Gastroesophageal sphincter (tissue), 4 donors: ENCODE results near the gene UNG. TPM values are rescaled to one million over a fixed set of nuclear protein-coding genes. Genes with fewer than 3 reads are reported as not detected.
"Not testable (repeated sequence)": the region's sequence is repeated elsewhere in the genome, so short reads cannot be mapped to it uniquely, and the experiment has no call there.

Source experiments
- ATAC-seq: fragments of 150-250 bp; one replicate; pipeline ENCODE4 v1.9.1; 2016; ENCODE audit warnings: mild to moderate bottlenecking, moderate library complexity
- H3K27ac ChIP-seq, 4 donors: fragments of 200-600 bp; sonication (generic) in 3 of 4; 1 replicate in 3 of 4; 2 replicates in 1 of 4; pipeline ENCODE4 v1.5.1; 2016 to 2019
- H3K27me3 ChIP-seq: fragments of 200-600 bp; sonication (generic); one replicate; pipeline ENCODE4 v1.5.1; 2019
- H3K36me3 ChIP-seq, 2 donors: fragments of 200-600 bp; sonication (generic); one replicate each; pipeline ENCODE4 v1.5.1; 2019; ENCODE audit warnings: control low read depth in 1 of 2
- H3K4me1 ChIP-seq, 3 donors: fragments of 200-600 bp; sonication (generic); 1 replicate in 2 of 3; 2 replicates in 1 of 3; pipeline ENCODE4 v1.5.1; 2016 to 2019; ENCODE audit warnings: control low read depth in 2 of 3
- H3K4me3 ChIP-seq, 2 donors: fragments of 200-600 bp; sonication (generic); one replicate each; pipeline ENCODE4 v1.5.1; 2019; ENCODE audit warnings: mild to moderate bottlenecking in 1 of 2, moderate library complexity in 1 of 2
- H3K9me3 ChIP-seq, 3 donors: fragments of 200-600 bp; sonication (generic); one replicate each; pipeline ENCODE4 v1.5.1; 2017 to 2019; ENCODE audit warnings: control low read depth in 2 of 3
- CTCF ChIP-seq, 4 experiments: fragments of 200-600 bp in 2 of 4; fragments of 450-650 bp in 2 of 4; sonication (generic) in 1 of 4; IDR thresholded peaks; one replicate each; pipeline ENCODE4 v1.5.1; 2017 to 2019; ENCODE audit warnings: antibody characterized with exemption in 4 of 4, mild to moderate bottlenecking in 2 of 4, moderate library complexity in 2 of 4
- EP300 ChIP-seq: sonication (generic); formaldehyde crosslinking; IDR thresholded peaks from one replicate; pipeline ENCODE4 v1.6.1; 2017; ENCODE audit warnings: antibody characterized with exemption, mild to moderate bottlenecking
- POLR2A ChIP-seq, 2 donors: fragments of 450-650 bp; IDR thresholded peaks; one replicate each; pipeline ENCODE4 v1.6.1; 2017; ENCODE audit warnings: antibody characterized with exemption in 2 of 2, mild to moderate bottlenecking in 2 of 2, moderate library complexity in 1 of 2
- POLR2AphosphoS5 ChIP-seq: sonication (generic); formaldehyde crosslinking; IDR thresholded peaks from one replicate; pipeline ENCODE4 v1.6.1; 2017; ENCODE audit warnings: antibody characterized with exemption
- WGBS, 2 donors: methylation state at CpG; one replicate each; pipeline ENCODE4 v1.1.5; 2018; ENCODE audit warnings: low coverage in 1 of 2; 5-methylcytosine and 5-hydroxymethylcytosine counted together
- total RNA-seq, 4 donors: library from RNA; depleted of rRNA; stranded (reverse); fragments of >200 nt; gene quantifications; one replicate each; pipeline ENCODE4 v1.1.0, GENCODE V29; 2016

The UNG gene
- total RNA-seq, 4 donors from 2014 or later, result 12.1 to 18.2 (median 17.3) TPM

GRCh38 chr12:109139791-109140190 is 42.4 kb downstream of the UNG start:
- H3K9me3 ChIP-seq, result no peaks in the 10 kb centered on the region
- no CpG with 5 or more reads among the region's 7 CpGs for WGBS, 2 donors
- peaks cover 0 to 21% of the 10 kb centered on the region in 2 donors for H3K36me3 ChIP-seq
- peak overlapping the region in 2 of 4 donors; percentile 17 to 52 for H3K27ac ChIP-seq
- ATAC-seq, result no peak
- H3K27me3 ChIP-seq, result no peaks in the 10 kb centered on the region
- TF ChIP-seq POLR2AphosphoS5 (no peak), EP300 (no peak), POLR2A (IDR thresholded peaks at IDR 0.05) (no peak), CTCF (IDR thresholded peaks at IDR 0.05) (no peak)
- H3K4me1 ChIP-seq, result peaks cover 0 to 60% (median 6%) of the 10 kb centered on the region in 3 donors
- no peak overlapping the region for H3K4me3 ChIP-seq

DNA sequence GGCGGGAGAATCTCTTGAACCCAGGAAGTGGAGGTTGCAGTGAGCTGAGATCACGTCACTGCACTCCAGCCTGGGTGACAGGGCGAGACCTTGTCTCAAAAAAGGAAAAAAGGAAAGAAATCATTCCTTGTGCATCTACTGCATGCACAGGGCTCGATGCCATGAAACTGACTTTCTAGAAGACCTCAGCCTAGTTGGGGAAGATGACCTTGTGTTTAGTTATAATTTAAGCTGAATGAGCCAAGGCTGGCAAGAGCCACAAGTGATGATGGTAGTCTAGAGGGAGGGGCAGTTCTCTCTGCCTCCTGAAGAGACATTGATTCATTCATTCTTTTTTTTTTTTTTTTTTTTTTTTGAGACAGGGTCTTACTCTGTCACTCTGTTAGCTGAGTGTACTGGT is 43.2 kb downstream of the UNG start:
- peaks cover 0 to 65% (median 4%) of the 10 kb centered on the region in 3 donors for H3K4me1 ChIP-seq
- no peaks in the 10 kb centered on the region for H3K27me3 ChIP-seq
- H3K27ac ChIP-seq, result no peak overlapping the region
- H3K4me3 ChIP-seq, result no peak overlapping the region
- no peaks in the 10 kb centered on the region for H3K9me3 ChIP-seq
- 100% methylated on average over 1 to 2 of the region's 4 CpGs for WGBS, 2 donors
- TF ChIP-seq POLR2AphosphoS5 (no peak), POLR2A (IDR thresholded peaks at IDR 0.05) (no peak), EP300 (no peak), CTCF (IDR thresholded peaks at IDR 0.05) (no peak)
- peaks cover 0 to 21% of the 10 kb centered on the region in 2 donors for H3K36me3 ChIP-seq
- no peak for ATAC-seq

DNA sequence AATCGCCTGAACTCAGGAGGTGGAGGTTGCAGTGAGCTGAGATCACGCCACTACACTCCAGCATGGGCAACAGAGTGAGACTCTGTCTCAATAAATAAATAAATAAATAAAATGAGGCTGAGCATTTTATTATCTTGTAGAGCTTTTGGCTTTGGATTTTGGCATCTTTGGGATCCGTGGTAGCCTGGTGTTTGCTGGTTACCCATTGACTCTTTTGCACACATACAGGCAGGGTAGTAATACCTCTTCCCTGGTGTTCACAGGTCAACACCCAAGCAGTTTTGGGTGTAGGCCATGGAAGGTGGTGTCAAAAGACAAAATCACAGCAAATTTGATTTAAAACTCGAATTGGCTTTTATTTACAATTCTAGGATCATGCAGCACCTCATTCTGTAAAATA is 46.8 kb downstream of the UNG start:
- 79 to 100% methylated on average over 2 of the region's 4 CpGs for WGBS, 2 donors

GRCh38 chr12:109147126-109147525 is 49.7 kb downstream of the UNG start:
- peaks cover 6 to 79% (median 14%) of the 10 kb centered on the region in 3 donors for H3K4me1 ChIP-seq
- H3K27me3 ChIP-seq, H3K4me3 ChIP-seq, H3K36me3 ChIP-seq, H3K9me3 ChIP-seq, ATAC-seq: not testable (repeated sequence)
- peak overlapping the region in 3 of 4 donors; percentile 32 to 84 (median 83) for H3K27ac ChIP-seq
- WGBS, 2 donors, result 90% methylated on average over 1 of the region's 1 CpG; no CpG with 5 or more reads in 1 of the 2 donors

More for the DNA sequence above, 46.8 kb downstream of the UNG start:
- no peak overlapping the region for H3K27ac ChIP-seq
- H3K36me3 ChIP-seq, result peaks cover 0 to 21% of the 10 kb centered on the region in 2 donors
- H3K27me3 ChIP-seq, result no peaks in the 10 kb centered on the region
- peaks cover 6 to 76% (median 14%) of the 10 kb centered on the region in 3 donors for H3K4me1 ChIP-seq
- no peaks in the 10 kb centered on the region for H3K9me3 ChIP-seq
- ATAC-seq, result no peak
- no peak overlapping the region for H3K4me3 ChIP-seq
- TF ChIP-seq EP300 (no peak), POLR2AphosphoS5 (no peak), POLR2A (IDR thresholded peaks at IDR 0.05) (no peak)

GRCh38 chr12:109147954-109148353 is 50.6 kb downstream of the UNG start:
- H3K4me1 ChIP-seq, result peaks cover 6 to 77% (median 13%) of the 10 kb centered on the region in 3 donors
- H3K27ac ChIP-seq, result peak overlapping the region; percentile 81 to 88 (median 84)
- 17 to 19% methylated on average over 2 of the region's 2 CpGs for WGBS, 2 donors
- H3K27me3 ChIP-seq, result no peaks in the 10 kb centered on the region
- ATAC-seq, result peak; percentile 95
- H3K9me3 ChIP-seq, result no peaks in the 10 kb centered on the region
- H3K4me3 ChIP-seq, result no peak overlapping the region
- no peak for TF ChIP-seq CTCF (IDR thresholded peaks at IDR 0.05)
- no peak for TF ChIP-seq EP300
- TF ChIP-seq POLR2AphosphoS5, result peak; percentile 98
- TF ChIP-seq POLR2A (IDR thresholded peaks at IDR 0.05), result no peak
- H3K36me3 ChIP-seq, result no peaks in the 10 kb centered on the region

- TF ChIP-seq EP300, result no peak
- no peak for TF ChIP-seq CTCF (IDR thresholded peaks at IDR 0.05)
- TF ChIP-seq POLR2AphosphoS5, result no peak
- TF ChIP-seq POLR2A (IDR thresholded peaks at IDR 0.05), result no peak
- ATAC-seq, result no peak
- peak overlapping the region in 3 of 4 donors; percentile 81 to 84 (median 83) for H3K27ac ChIP-seq
Measured at GRCh38 chr12:109150124-109150640, 52.8 kb downstream of the UNG start.

More at GRCh38 chr12:109150124-109150640, 52.8 kb downstream of the UNG start:
- Histone ChIP-seq H3K9me3 (no peaks in the 10 kb centered on the region), H3K4me3 (no peak overlapping the region), H3K36me3 (no peaks in the 10 kb centered on the region), H3K4me1 (peaks cover 6 to 72% (median 9%) of the 10 kb centered on the region in 3 donors), H3K27me3 (no peaks in the 10 kb centered on the region)
- WGBS, 2 donors, result 84 to 94% methylated on average over 5 to 6 of the region's 9 CpGs
